ENCODE data around the gene DENND6B. TPM values are rescaled to one million over a fixed set of nuclear protein-coding genes. Genes with fewer than 3 reads are reported as not detected.
"Not testable (repeated sequence)": the region's sequence is repeated elsewhere in the genome, so short reads cannot be mapped to it uniquely, and the experiment has no call there.

The DENND6B gene, protein sequence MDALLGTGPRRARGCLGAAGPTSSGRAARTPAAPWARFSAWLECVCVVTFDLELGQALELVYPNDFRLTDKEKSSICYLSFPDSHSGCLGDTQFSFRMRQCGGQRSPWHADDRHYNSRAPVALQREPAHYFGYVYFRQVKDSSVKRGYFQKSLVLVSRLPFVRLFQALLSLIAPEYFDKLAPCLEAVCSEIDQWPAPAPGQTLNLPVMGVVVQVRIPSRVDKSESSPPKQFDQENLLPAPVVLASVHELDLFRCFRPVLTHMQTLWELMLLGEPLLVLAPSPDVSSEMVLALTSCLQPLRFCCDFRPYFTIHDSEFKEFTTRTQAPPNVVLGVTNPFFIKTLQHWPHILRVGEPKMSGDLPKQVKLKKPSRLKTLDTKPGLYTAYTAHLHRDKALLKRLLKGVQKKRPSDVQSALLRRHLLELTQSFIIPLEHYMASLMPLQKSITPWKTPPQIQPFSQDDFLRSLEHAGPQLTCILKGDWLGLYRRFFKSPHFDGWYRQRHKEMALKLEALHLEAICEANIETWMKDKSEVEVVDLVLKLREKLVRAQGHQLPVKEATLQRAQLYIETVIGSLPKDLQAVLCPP
- 1.2 TPM for total RNA-seq
- long read RNA-seq, full-length matches to known transcripts = 2 of 8 reads
- long read RNA-seq, partial matches to known transcripts = 1 of 8 reads
- long read RNA-seq, other reads (novel, unspliced or antisense) = 5 of 8 reads

DNA sequence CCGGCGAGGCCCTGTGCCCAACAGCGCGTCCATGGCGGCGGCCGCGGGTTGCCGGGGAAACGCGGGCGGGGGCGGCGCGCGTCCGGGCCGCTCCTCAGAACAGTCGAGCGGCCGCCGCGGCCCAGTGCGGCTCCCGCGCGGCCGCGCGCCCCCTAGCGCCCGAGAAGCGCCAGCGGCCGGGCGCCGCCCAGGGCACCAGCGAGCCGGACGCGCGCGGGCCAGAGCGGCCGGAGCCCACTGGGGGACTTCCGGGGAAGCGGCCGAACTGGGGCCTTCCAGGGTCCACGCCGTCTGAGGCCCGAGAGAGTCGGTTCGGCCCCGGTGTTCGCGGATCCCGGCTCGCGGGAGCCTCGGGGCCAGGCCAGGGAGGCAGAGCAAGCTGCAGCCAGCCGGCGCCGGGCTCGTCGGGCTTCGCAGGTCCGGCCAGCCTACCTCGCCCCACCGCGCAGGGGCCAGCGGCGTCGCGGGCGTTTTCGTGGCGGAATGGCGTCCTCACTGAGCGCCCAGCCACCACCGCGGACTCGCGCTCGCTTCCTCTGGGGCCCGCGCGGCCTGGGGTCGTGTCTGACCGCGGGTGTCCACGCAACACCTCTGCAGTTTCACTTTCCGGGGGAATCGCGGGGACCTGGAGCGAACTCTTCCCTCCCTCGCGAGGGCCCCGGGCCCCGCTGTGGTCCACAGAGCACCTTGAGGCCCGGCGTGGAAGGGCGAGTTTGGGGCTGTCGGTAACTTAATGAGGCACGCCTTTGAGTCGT lies at the start of gene DENND6B:
Gene DENND6B, minus strand, starts transcription at position 57 of the 755 bp plus-strand sequence. Its CDS starts 24 bp downstream, at position 33.
- Histone ChIP-seq H3K4me1 (peaks cover 19% of the 10 kb centered on the region), H3K27me3 (ENCODE audit: low read depth) (no peaks in the 10 kb centered on the region), H3K9me3 (replicated peaks) (no peaks in the 10 kb centered on the region), H3K27ac (replicated peaks) (peak within 1 kb of the TSS; percentile 96), H3K36me3 (no peaks in the 10 kb centered on the region), H3K4me3 (peak within 1 kb of the TSS; percentile 93)
- DNase-seq = peak; percentile 85
- TF ChIP-seq, protein P1, sequence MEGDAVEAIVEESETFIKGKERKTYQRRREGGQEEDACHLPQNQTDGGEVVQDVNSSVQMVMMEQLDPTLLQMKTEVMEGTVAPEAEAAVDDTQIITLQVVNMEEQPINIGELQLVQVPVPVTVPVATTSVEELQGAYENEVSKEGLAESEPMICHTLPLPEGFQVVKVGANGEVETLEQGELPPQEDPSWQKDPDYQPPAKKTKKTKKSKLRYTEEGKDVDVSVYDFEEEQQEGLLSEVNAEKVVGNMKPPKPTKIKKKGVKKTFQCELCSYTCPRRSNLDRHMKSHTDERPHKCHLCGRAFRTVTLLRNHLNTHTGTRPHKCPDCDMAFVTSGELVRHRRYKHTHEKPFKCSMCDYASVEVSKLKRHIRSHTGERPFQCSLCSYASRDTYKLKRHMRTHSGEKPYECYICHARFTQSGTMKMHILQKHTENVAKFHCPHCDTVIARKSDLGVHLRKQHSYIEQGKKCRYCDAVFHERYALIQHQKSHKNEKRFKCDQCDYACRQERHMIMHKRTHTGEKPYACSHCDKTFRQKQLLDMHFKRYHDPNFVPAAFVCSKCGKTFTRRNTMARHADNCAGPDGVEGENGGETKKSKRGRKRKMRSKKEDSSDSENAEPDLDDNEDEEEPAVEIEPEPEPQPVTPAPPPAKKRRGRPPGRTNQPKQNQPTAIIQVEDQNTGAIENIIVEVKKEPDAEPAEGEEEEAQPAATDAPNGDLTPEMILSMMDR (IDR thresholded peaks at IDR 0.05; ENCODE audit: borderline replicate concordance) = peak; percentile 68
- intact Hi-C loops (cut with micrococcal nuclease) = loop anchor here (5.0 kb wide), 1 partner anchor 55 kb away; the partner anchor contains the start of gene MAPK11

DNA sequence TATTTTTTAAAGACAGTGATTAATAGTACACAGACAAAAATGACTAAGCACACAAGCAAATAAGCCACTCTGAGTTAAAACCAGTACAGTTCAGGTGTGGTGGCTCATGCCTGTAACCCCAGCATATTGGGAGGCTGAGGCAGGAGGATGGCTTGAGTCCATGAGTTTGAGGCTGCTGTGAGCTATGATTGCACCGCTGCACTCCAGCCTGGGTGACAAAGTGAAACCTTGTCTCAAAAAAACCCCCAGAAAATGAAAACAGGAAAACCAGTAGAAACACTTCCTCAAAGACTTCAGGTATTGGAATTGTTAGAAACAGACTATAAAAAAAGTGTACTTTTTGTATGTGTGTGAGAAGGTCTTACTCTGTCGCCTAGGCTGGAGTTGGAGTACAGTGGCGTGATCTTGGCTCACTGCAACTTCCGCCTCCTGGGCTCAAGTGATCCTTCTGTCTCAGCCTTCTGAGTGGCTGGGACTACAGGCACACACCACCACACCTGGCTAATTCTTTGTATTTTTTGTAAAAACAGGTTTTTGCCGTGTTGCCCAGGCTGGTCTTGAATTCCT lies 49.4 kb upstream of the DENND6B start:
- Histone ChIP-seq H3K4me1 (no peaks in the 10 kb centered on the region), H3K9me3 (replicated peaks) (no peaks in the 10 kb centered on the region), H3K27me3 (ENCODE audit: low read depth) (no peaks in the 10 kb centered on the region), H3K4me3 (no peak overlapping the region), H3K27ac (replicated peaks) (no peak overlapping the region), H3K36me3 (peaks cover 69% of the 10 kb centered on the region)
- intact Hi-C loops (cut with micrococcal nuclease) = no loop called here
- TF ChIP-seq, protein P1 (IDR thresholded peaks at IDR 0.05; ENCODE audit: borderline replicate concordance) = no peak
- no peak for DNase-seq

DNA sequence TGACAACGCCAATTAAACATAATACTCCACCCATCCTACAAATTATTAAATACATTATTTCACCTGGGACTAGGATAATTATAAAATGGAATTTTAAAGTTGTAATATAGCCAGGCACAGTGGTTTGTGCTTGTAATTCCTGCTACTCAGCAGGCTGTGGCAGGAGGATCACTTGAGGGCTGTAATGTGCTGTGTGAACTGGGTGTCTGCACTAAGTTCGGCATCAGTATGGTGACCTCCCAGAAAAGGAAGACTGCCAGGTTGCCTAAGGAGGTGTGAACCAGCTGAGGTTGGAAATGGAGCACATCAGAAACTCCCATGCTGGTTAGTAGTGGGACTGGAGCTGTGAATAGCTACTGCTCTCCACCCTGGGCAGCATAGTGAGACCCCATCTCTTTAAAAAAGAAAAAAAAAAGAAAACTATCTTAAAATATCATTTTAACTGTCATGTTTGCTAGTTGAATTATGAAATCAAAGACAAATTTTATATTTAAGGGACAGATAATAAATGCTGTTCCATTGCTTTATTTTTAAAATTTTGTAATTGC lies 44.4 kb upstream of the DENND6B start:
- intact Hi-C loops (cut with micrococcal nuclease) = no loop called here
- Histone ChIP-seq H3K9me3 (replicated peaks) (no peaks in the 10 kb centered on the region), H3K27ac (replicated peaks) (no peak overlapping the region), H3K4me3 (no peak overlapping the region), H3K36me3 (peaks cover 55% of the 10 kb centered on the region), H3K27me3 (ENCODE audit: low read depth) (no peaks in the 10 kb centered on the region), H3K4me1 (peaks cover 10% of the 10 kb centered on the region)
- no peak for DNase-seq
- TF ChIP-seq, protein P1 (IDR thresholded peaks at IDR 0.05; ENCODE audit: borderline replicate concordance) = no peak

DNA sequence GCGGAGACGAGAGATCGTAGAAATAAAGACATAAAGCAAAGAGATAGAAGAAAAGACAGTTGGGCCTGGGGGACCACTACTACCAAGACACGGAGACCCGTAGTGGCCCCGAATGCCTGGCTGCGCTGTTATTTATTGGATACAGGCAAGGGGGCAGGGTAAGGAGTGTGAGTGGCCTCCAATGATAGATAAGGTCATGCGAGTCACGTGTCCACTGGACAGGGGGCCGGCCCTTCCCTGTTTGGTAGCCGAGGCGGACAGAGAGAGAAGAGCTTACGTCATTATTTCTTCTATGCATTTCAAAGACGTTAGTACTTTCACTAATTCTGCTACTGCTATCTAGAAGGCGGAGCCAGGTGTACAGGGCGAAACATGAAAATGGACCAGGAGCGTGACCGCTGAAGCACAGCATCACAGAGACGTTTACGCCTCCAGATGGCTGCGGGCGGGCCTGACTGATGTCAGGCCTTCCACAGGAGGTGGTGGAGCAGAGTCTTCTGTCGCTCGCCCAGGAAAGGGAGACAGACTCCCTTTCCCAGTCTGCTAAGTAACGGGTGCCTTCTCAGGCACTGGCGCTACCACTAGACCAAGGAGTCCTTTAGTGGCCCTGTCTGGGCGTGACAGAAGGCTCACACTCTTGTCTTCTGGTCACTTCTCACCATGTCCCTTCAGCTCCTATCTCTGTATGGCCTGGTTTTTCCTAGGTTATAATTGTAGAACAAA lies 41.1 kb upstream of the DENND6B start:
- intact Hi-C loops (cut with micrococcal nuclease) = no loop called here
- no peak for DNase-seq

DNA sequence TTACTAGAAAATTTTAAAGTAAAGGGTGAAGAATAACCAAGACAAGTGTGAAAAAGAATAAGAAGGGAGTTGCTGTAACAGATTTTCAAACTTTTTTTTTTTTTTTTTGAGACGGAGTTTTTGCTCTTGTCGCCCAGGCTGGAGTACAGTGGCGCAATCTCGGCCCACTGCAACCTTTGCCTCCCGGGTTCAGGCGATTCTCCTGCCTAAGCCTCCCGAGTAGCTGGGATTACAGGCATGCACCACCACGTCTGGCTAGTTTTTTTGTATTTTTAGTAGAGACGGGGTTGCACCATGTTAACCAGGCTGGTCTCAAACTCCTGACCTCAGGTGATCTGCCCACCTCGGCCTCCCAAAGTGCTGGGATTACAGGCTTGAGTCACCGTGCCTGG lies 37.0 kb upstream of the DENND6B start:
- Histone ChIP-seq H3K4me1 (peaks cover 34% of the 10 kb centered on the region), H3K36me3 (peaks cover 19% of the 10 kb centered on the region)
- intact Hi-C loops (cut with micrococcal nuclease); H3K27ac ChIP-seq (replicated peaks); H3K27me3 ChIP-seq (ENCODE audit: low read depth); H3K9me3 ChIP-seq (replicated peaks); DNase-seq; H3K4me3 ChIP-seq: not testable (repeated sequence)

More for the DNA sequence above, 41.1 kb upstream of the DENND6B start:
- Histone ChIP-seq H3K4me3 (no peak overlapping the region), H3K36me3 (peaks cover 25% of the 10 kb centered on the region), H3K27me3 (ENCODE audit: low read depth) (no peaks in the 10 kb centered on the region), H3K4me1 (peaks cover 17% of the 10 kb centered on the region), H3K27ac (replicated peaks) (no peak overlapping the region), H3K9me3 (replicated peaks) (no peaks in the 10 kb centered on the region)
- TF ChIP-seq, protein P1 (IDR thresholded peaks at IDR 0.05; ENCODE audit: borderline replicate concordance) = no peak

Measured in left ventricle myocardium inferior (tissue), 1 donor.